Neural crest cell (in vitro differentiated cells): ENCODE data around the gene GPATCH2. TPM values are rescaled to one million over a fixed set of nuclear protein-coding genes. Genes with fewer than 3 reads are reported as not detected.

Experiments
- DNase-seq: peaks from one replicate; pipeline ENCODE4 v3.0.0; 2021; ENCODE audit warnings: low read depth, mixed read lengths, low spot score
- H3K27ac Mint-ChIP-seq: one replicate; pipeline ENCODE4 v1.8.0; 2021; ENCODE audit warnings: mild to moderate bottlenecking, mixed read lengths; ENCODE audit not compliant: unreplicated experiment
- H3K27me3 Mint-ChIP-seq: 2 replicates; pipeline ENCODE4 v1.8.0; 2021; ENCODE audit warnings: low read depth, mild to moderate bottlenecking, mixed read lengths
- H3K36me3 Mint-ChIP-seq: 2 replicates; pipeline ENCODE4 v1.8.0; 2021; ENCODE audit warnings: low read depth, mild to moderate bottlenecking, mixed read lengths
- H3K4me1 Mint-ChIP-seq: 2 replicates; pipeline ENCODE4 v1.8.0; 2021; ENCODE audit warnings: mixed read lengths
- H3K4me3 Mint-ChIP-seq: one replicate; pipeline ENCODE4 v1.8.0; 2021; ENCODE audit warnings: mild to moderate bottlenecking, mixed read lengths
- H3K9me3 Mint-ChIP-seq: 2 replicates; pipeline ENCODE4 v1.8.0; 2021; ENCODE audit warnings: mixed read lengths
- long read RNA-seq: library from polyadenylated mRNA; unstranded; transcript quantifications from one replicate; pipeline ENCODE4 v2.0.0, GENCODE V29; 2020
- total RNA-seq: library from RNA; stranded (reverse); gene quantifications from 2 replicates; pipeline ENCODE4 v1.2.1, GENCODE V29; 2021
- TF ChIP-seq, protein P1 (sequence below): fragments of 200-600 bp; sonication (generic); conservative IDR thresholded peaks from 2 replicates; pipeline ENCODE4 v1.5.0; 2021; ENCODE audit warnings: antibody characterized with exemption, mild to moderate bottlenecking

The GPATCH2 gene
- 16.6 and 18.3 TPM in 2 replicates for total RNA-seq
- long read RNA-seq, full-length matches to known transcripts, result 15 of 37 reads
- long read RNA-seq, partial matches to known transcripts, result 9 of 37 reads
- long read RNA-seq, other reads (novel, unspliced or antisense), result 13 of 37 reads

- Mint-ChIP-seq H3K27me3 (no peaks in the 10 kb centered on the region), H3K9me3 (no peaks in the 10 kb centered on the region), H3K27ac (peak within 1 kb of the TSS; percentile 100), H3K36me3 (no peaks in the 10 kb centered on the region), H3K4me3 (peak within 1 kb of the TSS; percentile 95), H3K4me1 (peaks cover 22% of the 10 kb centered on the region)
- DNase-seq, result peak; percentile 58
- TF ChIP-seq, protein P1, sequence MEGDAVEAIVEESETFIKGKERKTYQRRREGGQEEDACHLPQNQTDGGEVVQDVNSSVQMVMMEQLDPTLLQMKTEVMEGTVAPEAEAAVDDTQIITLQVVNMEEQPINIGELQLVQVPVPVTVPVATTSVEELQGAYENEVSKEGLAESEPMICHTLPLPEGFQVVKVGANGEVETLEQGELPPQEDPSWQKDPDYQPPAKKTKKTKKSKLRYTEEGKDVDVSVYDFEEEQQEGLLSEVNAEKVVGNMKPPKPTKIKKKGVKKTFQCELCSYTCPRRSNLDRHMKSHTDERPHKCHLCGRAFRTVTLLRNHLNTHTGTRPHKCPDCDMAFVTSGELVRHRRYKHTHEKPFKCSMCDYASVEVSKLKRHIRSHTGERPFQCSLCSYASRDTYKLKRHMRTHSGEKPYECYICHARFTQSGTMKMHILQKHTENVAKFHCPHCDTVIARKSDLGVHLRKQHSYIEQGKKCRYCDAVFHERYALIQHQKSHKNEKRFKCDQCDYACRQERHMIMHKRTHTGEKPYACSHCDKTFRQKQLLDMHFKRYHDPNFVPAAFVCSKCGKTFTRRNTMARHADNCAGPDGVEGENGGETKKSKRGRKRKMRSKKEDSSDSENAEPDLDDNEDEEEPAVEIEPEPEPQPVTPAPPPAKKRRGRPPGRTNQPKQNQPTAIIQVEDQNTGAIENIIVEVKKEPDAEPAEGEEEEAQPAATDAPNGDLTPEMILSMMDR, result peak; percentile 48
Measured at GRCh38 chr1:217630711-217631591, at the start of gene GPATCH2, which contains the start of gene SPATA17. Gene GPATCH2 (minus strand): TSS chr1:217631090. CDS start chr1:217630971, 119 bp downstream. Gene SPATA17 (plus strand): TSS chr1:217631344. CDS start chr1:217631379, 35 bp downstream.

- H3K27ac Mint-ChIP-seq, result no peak overlapping the region
- H3K9me3 Mint-ChIP-seq, result no peaks in the 10 kb centered on the region
- DNase-seq, result no peak
- H3K4me1 Mint-ChIP-seq, result no peaks in the 10 kb centered on the region
- no peak overlapping the region for H3K4me3 Mint-ChIP-seq
- TF ChIP-seq, protein P1, result no peak
- no peaks in the 10 kb centered on the region for H3K36me3 Mint-ChIP-seq
- no peaks in the 10 kb centered on the region for H3K27me3 Mint-ChIP-seq
Measured at GRCh38 chr1:217674028-217674729, 43.3 kb upstream of the GPATCH2 start.

DNA sequence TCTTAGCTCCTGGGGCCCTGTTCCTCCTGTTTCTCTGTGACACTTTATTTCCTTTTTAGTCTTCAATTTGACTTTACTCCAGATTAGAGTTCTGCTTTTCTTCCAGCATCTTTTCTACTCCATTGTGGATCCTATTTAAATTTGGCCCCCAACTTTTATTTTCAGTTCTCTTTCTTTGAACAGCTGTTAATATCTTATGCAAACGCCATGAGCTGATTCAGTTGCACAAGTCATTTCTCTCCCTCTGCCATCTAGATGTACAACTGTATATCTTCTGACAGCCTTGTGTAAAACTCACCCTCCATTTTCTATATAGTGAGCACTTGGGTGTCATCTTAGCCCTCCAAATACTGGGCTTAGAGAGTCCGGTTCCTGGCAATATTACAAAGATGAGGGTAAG lies 42.5 kb upstream of the GPATCH2 start:
- Mint-ChIP-seq H3K9me3 (no peaks in the 10 kb centered on the region), H3K4me3 (no peak overlapping the region), H3K4me1 (no peaks in the 10 kb centered on the region), H3K27me3 (no peaks in the 10 kb centered on the region), H3K27ac (no peak overlapping the region), H3K36me3 (no peaks in the 10 kb centered on the region)
- TF ChIP-seq, protein P1, result no peak
- no peak for DNase-seq

DNA sequence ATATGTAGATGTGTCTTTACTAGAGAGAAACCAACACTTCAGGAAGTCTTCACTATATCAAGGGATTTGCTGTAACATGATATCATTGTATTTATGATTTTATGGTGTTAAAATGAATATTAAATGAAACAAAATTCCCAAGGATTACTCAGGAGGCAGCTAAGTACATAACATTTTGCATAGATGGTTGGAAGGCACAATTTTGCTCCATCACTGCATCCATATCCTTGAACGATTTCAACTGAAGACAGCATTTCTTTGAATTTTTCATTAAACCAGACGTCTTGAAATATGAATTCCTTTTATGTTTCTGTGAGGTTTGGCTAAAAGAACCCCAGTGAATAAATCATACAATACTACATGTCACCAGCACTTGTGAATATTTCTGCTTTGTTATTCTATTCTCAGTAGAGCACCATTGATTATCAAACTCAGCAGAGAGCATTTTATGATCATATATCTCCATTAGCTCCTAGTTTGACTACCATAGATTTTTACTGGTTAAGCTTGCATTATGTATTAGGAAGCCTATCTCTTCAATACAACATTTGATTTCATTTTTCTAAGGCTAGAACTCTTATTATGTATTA lies 37.6 kb upstream of the GPATCH2 start:
- Mint-ChIP-seq H3K27ac (no peak overlapping the region), H3K4me1 (no peaks in the 10 kb centered on the region)

GRCh38 chr1:217661407-217661806 lies 30.5 kb upstream of the GPATCH2 start:
- no peak for DNase-seq
- Mint-ChIP-seq H3K27ac (no peak overlapping the region), H3K36me3 (no peaks in the 10 kb centered on the region), H3K4me3 (no peak overlapping the region), H3K4me1 (no peaks in the 10 kb centered on the region), H3K9me3 (no peaks in the 10 kb centered on the region), H3K27me3 (no peaks in the 10 kb centered on the region)
- TF ChIP-seq, protein P1, result no peak

More for the DNA sequence above, 37.6 kb upstream of the GPATCH2 start:
- no peak for DNase-seq
- Mint-ChIP-seq H3K27me3 (no peaks in the 10 kb centered on the region), H3K36me3 (no peaks in the 10 kb centered on the region), H3K9me3 (no peaks in the 10 kb centered on the region), H3K4me3 (no peak overlapping the region)
- TF ChIP-seq, protein P1, result no peak
